HCT116 (cell line): ENCODE results near the gene GPR157. TPM values are rescaled to one million over a fixed set of nuclear protein-coding genes. Genes with fewer than 3 reads are reported as not detected.

Experiments
- ATAC-seq: fragments of 200-7000 bp; cut with Tn5 transposase; 2 replicates; pipeline ENCODE4 v1.9.1; 2020; ENCODE audit warnings: mild to moderate bottlenecking, moderate library complexity
- BruUV-seq: library from RNA; stranded (reverse); fragments of 400-500 nt; replicated peaks from 2 replicates; lab custom pipeline; 2021; lab: Mats Ljungman, UMichigan
- CTCF ChIA-PET: fragments of 300-600 bp; sonication (Branson Sonifier 250); formaldehyde crosslinking; loops from one replicate; lab custom pipeline; 2021; ENCODE audit warnings: antibody characterized with exemption; lab: Charles Lee
- POLR2A ChIA-PET: fragments of 300-600, 350-600 bp; sonication (Branson Sonifier 250); formaldehyde crosslinking; loops from one replicate; lab custom pipeline; 2021; ENCODE audit warnings: antibody characterized with exemption; lab: Charles Lee
- RAD21 ChIA-PET, 2 experiments: fragments of 300-600 bp; sonication (Branson Sonifier 250); formaldehyde crosslinking; loops; one replicate each; lab custom pipeline; 2023; ENCODE audit warnings: low total read pairs in 2 of 2; ENCODE audit not compliant: uncharacterized antibody in 2 of 2, unreplicated experiment in 2 of 2, low non-redundant PET in 1 of 2; lab: Charles Lee
- DNase-seq: peaks from one replicate; pipeline ENCODE4 v3.0.0-alpha.2; 2010; ENCODE audit warnings: low read depth, low spot score
- H2AFZ ChIP-seq: fragments of 200-600 bp; shearing (Covaris generic), sonication (generic); 2 replicates; pipeline ENCODE4 v1.6.1; 2017; ENCODE audit warnings: low read depth, mixed run types, mixed read lengths, antibody characterized with exemption, low read length; ENCODE audit not compliant: poor library complexity, severe bottlenecking
- H3K27ac ChIP-seq: 2 replicates; pipeline ENCODE4 v1.5.1; 2012; ENCODE audit warnings: low read depth, low read length
- H3K27me3 ChIP-seq: fragments of 200-600 bp; sonication (generic); 2 replicates; pipeline ENCODE4 v1.6.1; 2016; ENCODE audit warnings: mixed run types, low read length, mixed read lengths; ENCODE audit not compliant: insufficient read depth
- H3K36me3 ChIP-seq, 2 experiments: fragments of 200-500 bp in 1 of 2; fragments of 200-600 bp in 1 of 2; sonication (Bioruptor generic) in 1 of 2; sonication (generic) in 1 of 2; 2 replicates each; pipeline versions ENCODE4 v1.5.1 to v1.6.1; 2014 to 2016; ENCODE audit warnings: low read length in 2 of 2, inconsistent platforms in 1 of 2, mixed read lengths in 1 of 2, mixed run types in 1 of 2; ENCODE audit not compliant: insufficient read depth in 2 of 2, control insufficient read depth in 1 of 2
- H3K4me1 ChIP-seq, 2 experiments: fragments of 200-600 bp in 1 of 2; sonication (generic) in 1 of 2; 2 replicates each; pipeline versions ENCODE4 v1.5.1 to v1.6.1; 2012 to 2017; ENCODE audit warnings: low read length in 2 of 2, inconsistent platforms in 1 of 2, mild to moderate bottlenecking in 1 of 2, mixed read lengths in 1 of 2, mixed run types in 1 of 2, moderate library complexity in 1 of 2; ENCODE audit not compliant: insufficient read depth in 2 of 2, control insufficient read depth in 1 of 2
- H3K4me2 ChIP-seq: fragments of 200-600 bp; sonication (generic); 2 replicates; pipeline ENCODE4 v1.6.1; 2017; ENCODE audit warnings: mixed run types, low read length, mixed read lengths
- H3K4me3 ChIP-seq, 2 experiments: fragments of 200-600 bp in 1 of 2; sonication (generic) in 1 of 2; replicated peaks in 1 of 2; 2 replicates each; pipeline ENCODE4 v1.5.1; 2011 to 2016; ENCODE audit warnings: low read length in 2 of 2, control low read depth in 1 of 2, low read depth in 1 of 2, mild to moderate bottlenecking in 1 of 2, mixed read lengths in 1 of 2, mixed run types in 1 of 2
- H3K79me2 ChIP-seq: fragments of 200-600 bp; sonication (generic); 2 replicates; pipeline ENCODE4 v1.6.1; 2017; ENCODE audit warnings: mild to moderate bottlenecking, mixed run types, low read length, moderate library complexity, mixed read lengths; ENCODE audit not compliant: insufficient read depth
- H3K9ac ChIP-seq: fragments of 200-600 bp; sonication (generic); 2 replicates; pipeline ENCODE4 v1.6.1; 2016; ENCODE audit warnings: low read length, mixed read lengths
- H3K9me2 ChIP-seq: fragments of 200-600 bp; sonication (generic), shearing (Covaris generic); 2 replicates; pipeline ENCODE4 v1.6.1; 2017; ENCODE audit warnings: mixed run types, mild to moderate bottlenecking, moderate library complexity; ENCODE audit not compliant: insufficient read depth
- H3K9me3 ChIP-seq, 2 experiments: fragments of 200-500 bp in 1 of 2; fragments of 200-600 bp in 1 of 2; sonication (Bioruptor generic) in 1 of 2; sonication (generic) in 1 of 2; 2 replicates each; pipeline ENCODE4 v1.6.1; 2014 to 2017; ENCODE audit warnings: low read length in 2 of 2, mixed read lengths in 2 of 2, inconsistent platforms in 1 of 2, low read depth in 1 of 2, mild to moderate bottlenecking in 1 of 2, mixed run types in 1 of 2, moderate library complexity in 1 of 2; ENCODE audit not compliant: control insufficient read depth in 1 of 2, insufficient read depth in 1 of 2
- H4K20me1 ChIP-seq: fragments of 200-600 bp; sonication (generic), shearing (Covaris generic); 2 replicates; pipeline ENCODE4 v1.6.1; 2017; ENCODE audit warnings: mixed run types, mild to moderate bottlenecking, moderate library complexity; ENCODE audit not compliant: insufficient read depth
- CBX3 ChIP-seq: IDR thresholded peaks from 2 replicates; pipeline ENCODE4 v1.6.1; 2012; ENCODE audit warnings: low read depth
- CEBPB ChIP-seq: IDR thresholded peaks from 2 replicates; pipeline ENCODE4 v1.6.1; 2012; ENCODE audit warnings: low read depth
- EGR1 ChIP-seq: IDR thresholded peaks from 2 replicates; pipeline ENCODE4 v1.6.1; 2012; ENCODE audit warnings: low read depth
- ELF1 ChIP-seq: IDR thresholded peaks from 2 replicates; pipeline ENCODE4 v1.6.1; 2012; ENCODE audit warnings: low read depth, borderline replicate concordance
- EZH2 ChIP-seq: fragments of 200-600 bp; sonication (generic); IDR thresholded peaks from 2 replicates; pipeline ENCODE4 v1.6.1; 2017; ENCODE audit warnings: antibody characterized with exemption, mixed run types
- EZH2phosphoT487 ChIP-seq: fragments of 200-600 bp; IDR thresholded peaks from 2 replicates; pipeline ENCODE4 v1.6.1; 2018; ENCODE audit warnings: antibody characterized with exemption, borderline replicate concordance
- FOSL1 ChIP-seq: IDR thresholded peaks from 2 replicates; pipeline ENCODE4 v1.6.1; 2012; ENCODE audit warnings: low read depth
- JUND ChIP-seq: IDR thresholded peaks from 2 replicates; pipeline ENCODE4 v1.6.1; 2012
- POLR2A ChIP-seq: IDR thresholded peaks from 2 replicates; pipeline ENCODE4 v1.7.0; 2011; ENCODE audit warnings: borderline replicate concordance; ENCODE audit not compliant: insufficient read depth, insufficient read length; ENCODE audit errors: extremely low read depth
- POLR2AphosphoS5 ChIP-seq: IDR thresholded peaks from 2 replicates; pipeline ENCODE4 v1.6.1; 2011; ENCODE audit warnings: mild to moderate bottlenecking, low read depth, low read length, moderate library complexity
- RAD21 ChIP-seq: IDR thresholded peaks from 2 replicates; pipeline ENCODE4 v1.6.1; 2012; ENCODE audit warnings: low read depth, mild to moderate bottlenecking
- SIN3A ChIP-seq: IDR thresholded peaks from 2 replicates; pipeline ENCODE4 v1.6.1; 2012; ENCODE audit warnings: low read depth
- SP1 ChIP-seq: IDR thresholded peaks from 2 replicates; pipeline ENCODE4 v1.6.1; 2012; ENCODE audit warnings: low read depth
- SRF ChIP-seq: IDR thresholded peaks from 2 replicates; pipeline ENCODE4 v1.6.1; 2012; ENCODE audit warnings: low read depth
- ZFX ChIP-seq: fragments of 450-650 bp; IDR thresholded peaks from 2 replicates; pipeline ENCODE4 v1.6.1; 2017
- ZNF274 ChIP-seq: fragments of 200-500 bp; sonication (Bioruptor generic); IDR thresholded peaks from 2 replicates; pipeline ENCODE4 v1.6.1; 2014; ENCODE audit warnings: mild to moderate bottlenecking, low read depth, low read length, inconsistent platforms
- intact Hi-C: fragments of 100-400 bp; cut with micrococcal nuclease; formaldehyde crosslinking; loops from 2 replicates; pipeline ENCODE4 v1.10.0; 2022
- total RNA-seq: library from RNA; stranded (reverse); gene quantifications from one replicate; pipeline ENCODE4 v1.2.1, GENCODE V29; 2021; ENCODE audit not compliant: unreplicated experiment
- TF ChIP-seq, protein P1 (sequence below): IDR thresholded peaks from 2 replicates; pipeline ENCODE4 v1.6.1; 2012
- TF ChIP-seq, protein P2 (sequence below): IDR thresholded peaks from 2 replicates; pipeline ENCODE4 v1.6.1; 2012

Gene GPR157
- total RNA-seq, 1 experiment from 2014 or later: 7.7 TPM

DNA sequence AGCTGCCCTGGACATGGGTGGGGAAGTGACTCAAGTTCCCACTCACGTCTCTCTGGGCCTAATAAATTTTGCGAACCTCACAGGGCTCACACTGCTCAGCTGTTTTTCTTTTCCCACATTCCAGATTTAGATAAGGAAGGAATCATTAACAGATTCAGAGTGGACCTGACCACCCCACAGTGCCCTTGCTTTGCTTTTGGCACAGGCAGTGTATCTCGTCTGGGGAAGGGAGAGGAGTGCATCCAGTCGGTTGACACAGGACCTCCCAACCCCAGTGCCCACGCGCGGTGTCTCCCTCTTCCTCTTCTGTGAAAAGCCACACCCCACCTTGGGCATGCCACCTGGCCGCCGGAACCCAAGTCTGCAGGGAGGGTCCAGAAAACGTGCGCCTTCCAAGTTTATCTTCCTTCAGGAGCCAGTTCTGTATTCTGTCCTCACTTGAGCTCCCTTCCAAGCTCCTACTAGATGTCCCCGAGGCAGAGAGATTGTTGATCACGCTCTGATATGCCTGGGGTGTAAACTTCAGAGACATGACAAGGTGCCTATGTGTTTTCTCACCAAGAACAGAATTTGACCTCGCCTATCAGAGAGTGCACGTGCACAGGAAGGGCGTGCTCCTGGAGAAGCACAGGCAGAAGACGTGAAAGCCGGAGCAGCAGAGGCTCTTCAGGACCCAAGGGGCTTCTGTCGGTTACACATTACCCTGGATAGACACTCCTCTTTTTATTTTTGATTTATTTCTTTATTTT, 50.0 kb downstream of the GPR157 start:
- ATAC-seq (no peak), DNase-seq (no peak)
- peaks cover 22 to 35% of the 10 kb centered on the region in 2 experiments for H3K4me1 ChIP-seq
- BruUV-seq: no TSS peak
- ChIA-PET CTCF (no interaction called here), POLR2A (no interaction called here), RAD21 (no interaction called here)
- H3K4me2 ChIP-seq: no peak overlapping the region
- H3K79me2 ChIP-seq: no peaks in the 10 kb centered on the region
- no peak overlapping the region for H3K4me3 ChIP-seq
- no peaks in the 10 kb centered on the region for H3K36me3 ChIP-seq
- no peaks in the 10 kb centered on the region for H3K9me2 ChIP-seq
- H3K27ac ChIP-seq: no peak overlapping the region
- no peak overlapping the region for H3K9ac ChIP-seq
- intact Hi-C loops: no loop called here
- no peaks in the 10 kb centered on the region for H3K9me3 ChIP-seq
- no peaks in the 10 kb centered on the region for H4K20me1 ChIP-seq
- no peaks in the 10 kb centered on the region for H3K27me3 ChIP-seq
- no peak overlapping the region for H2AFZ ChIP-seq
- TF ChIP-seq EZH2: no peak
- TF ChIP-seq SRF: no peak
- TF ChIP-seq POLR2A: no peak
- no peak for TF ChIP-seq CBX3
- no peak for TF ChIP-seq ZFX
- no peak for TF ChIP-seq POLR2AphosphoS5
- TF ChIP-seq JUND: no peak
- TF ChIP-seq ELF1: no peak
- TF ChIP-seq, protein P1, sequence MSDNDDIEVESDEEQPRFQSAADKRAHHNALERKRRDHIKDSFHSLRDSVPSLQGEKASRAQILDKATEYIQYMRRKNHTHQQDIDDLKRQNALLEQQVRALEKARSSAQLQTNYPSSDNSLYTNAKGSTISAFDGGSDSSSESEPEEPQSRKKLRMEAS: no peak
- TF ChIP-seq ZNF274: no peak
- TF ChIP-seq, protein P2, sequence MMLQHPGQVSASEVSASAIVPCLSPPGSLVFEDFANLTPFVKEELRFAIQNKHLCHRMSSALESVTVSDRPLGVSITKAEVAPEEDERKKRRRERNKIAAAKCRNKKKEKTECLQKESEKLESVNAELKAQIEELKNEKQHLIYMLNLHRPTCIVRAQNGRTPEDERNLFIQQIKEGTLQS: no peak
- TF ChIP-seq EGR1: no peak
- no peak for TF ChIP-seq CEBPB
- TF ChIP-seq SIN3A: no peak
- TF ChIP-seq RAD21: no peak
- TF ChIP-seq FOSL1: no peak
- TF ChIP-seq SP1: no peak
- no peak for TF ChIP-seq EZH2phosphoT487
